Measurements from ENCODE around the gene DIPK2A.

DIPK2A gene

GRCh38 chr3:143971359-143972154 is at the start of gene DIPK2A:
DIPK2A (plus strand) TSS chr3:143971823; CDS start chr3:143972333, 510 bp downstream.
- DNase-seq, result peak; percentile 97

GRCh38 chr3:143924522-143925285 is 46.9 kb upstream of the DIPK2A start:
- no peak for DNase-seq

- no peak for DNase-seq
Observed at GRCh38 chr3:143928056-143928455, 43.6 kb upstream of the DIPK2A start.

GRCh38 chr3:143928541-143929255 is 42.9 kb upstream of the DIPK2A start:
- DNase-seq, result no peak

- no peak for DNase-seq
Observed at GRCh38 chr3:143934791-143935190, 36.8 kb upstream of the DIPK2A start.

GRCh38 chr3:143935678-143936077 is 35.9 kb upstream of the DIPK2A start:
- DNase-seq, result no peak

GRCh38 chr3:143950810-143951209 is 20.8 kb upstream of the DIPK2A start:
- no peak for DNase-seq

- DNase-seq, result peak; percentile 49
Observed at GRCh38 chr3:143951351-143951971, 20.2 kb upstream of the DIPK2A start.

- no peak for DNase-seq
Observed at GRCh38 chr3:143952569-143953072, 19.0 kb upstream of the DIPK2A start.

GRCh38 chr3:143955113-143955512 is 16.5 kb upstream of the DIPK2A start:
- no peak for DNase-seq

GRCh38 chr3:143956838-143957237 is 14.8 kb upstream of the DIPK2A start:
- peak; percentile 39 for DNase-seq

GRCh38 chr3:143957453-143957852 is 14.2 kb upstream of the DIPK2A start:
- DNase-seq, result no peak

- DNase-seq, result no peak
Observed at GRCh38 chr3:143958966-143959365, 12.7 kb upstream of the DIPK2A start.

- DNase-seq, result no peak
Observed at GRCh38 chr3:143961342-143961741, 10.3 kb upstream of the DIPK2A start.

- no peak for DNase-seq
Observed at GRCh38 chr3:143963946-143964345, 7.7 kb upstream of the DIPK2A start.

- DNase-seq, result no peak
Observed at GRCh38 chr3:143970773-143971358, 757 bp upstream of the DIPK2A start.

GRCh38 chr3:143972155-143972504 is 507 bp downstream of the DIPK2A start:
- no peak for DNase-seq

GRCh38 chr3:143972505-143973258 is 1.1 kb downstream of the DIPK2A start:
- DNase-seq, result peak; percentile 63

GRCh38 chr3:143973259-143974021 is 1.8 kb downstream of the DIPK2A start:
- peak; percentile 82 for DNase-seq

GRCh38 chr3:143974271-143975238 is 2.9 kb downstream of the DIPK2A start:
- DNase-seq, result peak; percentile 25

Data from fibroblast of skin of right quadriceps (primary cell).